Measurements from ENCODE around the gene EMILIN3.

The EMILIN3 gene

DNA sequence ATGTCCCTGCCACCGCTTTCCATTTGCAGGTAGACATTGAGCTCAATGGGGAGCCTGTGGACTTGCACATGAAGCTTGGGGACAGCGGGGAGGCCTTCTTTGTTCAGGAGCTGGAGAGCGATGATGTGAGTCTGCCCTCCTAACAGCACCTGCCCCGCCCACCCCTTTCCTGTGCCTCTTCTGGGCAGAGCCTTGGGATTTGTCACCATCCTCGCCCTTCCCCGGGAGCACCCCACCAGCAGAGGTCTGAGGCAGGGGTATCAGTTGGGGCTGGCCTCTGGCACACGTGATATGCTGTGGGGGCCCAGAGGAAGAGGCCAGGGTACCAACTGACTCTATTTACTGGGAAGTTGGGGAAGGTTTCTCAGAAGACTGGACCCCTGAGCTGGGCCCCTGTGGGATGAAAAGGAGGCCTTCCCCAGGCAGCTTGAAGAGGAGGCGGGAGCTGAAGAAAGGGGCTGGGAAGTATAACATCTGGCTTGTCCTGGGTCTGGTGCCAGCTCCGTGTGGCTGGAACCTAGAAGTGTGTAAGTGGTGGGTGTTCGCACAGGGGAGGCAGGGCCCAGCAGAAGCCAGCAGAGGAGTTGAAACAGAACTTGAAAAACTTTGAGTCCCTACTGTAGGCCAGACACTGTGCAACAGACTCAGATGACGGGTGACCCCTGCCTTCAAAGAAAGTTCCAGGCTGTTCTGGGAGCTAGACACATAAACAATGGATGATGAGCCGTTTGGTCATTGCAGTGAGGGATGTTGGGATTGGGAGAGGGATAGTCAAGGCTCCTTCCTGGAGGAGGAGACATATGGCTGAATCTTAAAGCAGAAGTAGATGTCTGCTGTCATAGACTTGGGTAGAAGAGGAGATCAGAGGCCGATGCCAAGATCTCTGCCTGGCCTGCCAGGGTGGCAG lies 18.8 kb downstream of the EMILIN3 start:
- no peak for DNase-seq (ENCODE audit: low read depth in 2 of 2)

DNA sequence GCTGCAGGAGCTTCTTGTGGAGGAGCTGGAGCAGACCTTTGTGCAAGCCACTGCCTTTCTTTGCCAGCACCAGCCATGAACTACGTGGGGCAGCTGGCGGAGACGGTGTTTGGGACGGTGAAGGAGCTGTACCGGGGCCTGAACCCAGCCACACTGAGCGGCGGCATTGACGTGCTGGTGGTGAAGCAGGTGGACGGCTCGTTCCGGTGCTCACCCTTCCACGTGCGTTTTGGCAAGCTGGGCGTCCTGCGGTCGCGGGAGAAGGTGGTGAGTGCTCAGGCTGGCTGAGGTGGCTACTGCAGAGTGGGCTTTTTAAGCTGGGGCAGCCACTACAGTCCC lies 20.9 kb downstream of the EMILIN3 start:
- DNase-seq (ENCODE audit: low read depth in 2 of 2), result no peak

DNA sequence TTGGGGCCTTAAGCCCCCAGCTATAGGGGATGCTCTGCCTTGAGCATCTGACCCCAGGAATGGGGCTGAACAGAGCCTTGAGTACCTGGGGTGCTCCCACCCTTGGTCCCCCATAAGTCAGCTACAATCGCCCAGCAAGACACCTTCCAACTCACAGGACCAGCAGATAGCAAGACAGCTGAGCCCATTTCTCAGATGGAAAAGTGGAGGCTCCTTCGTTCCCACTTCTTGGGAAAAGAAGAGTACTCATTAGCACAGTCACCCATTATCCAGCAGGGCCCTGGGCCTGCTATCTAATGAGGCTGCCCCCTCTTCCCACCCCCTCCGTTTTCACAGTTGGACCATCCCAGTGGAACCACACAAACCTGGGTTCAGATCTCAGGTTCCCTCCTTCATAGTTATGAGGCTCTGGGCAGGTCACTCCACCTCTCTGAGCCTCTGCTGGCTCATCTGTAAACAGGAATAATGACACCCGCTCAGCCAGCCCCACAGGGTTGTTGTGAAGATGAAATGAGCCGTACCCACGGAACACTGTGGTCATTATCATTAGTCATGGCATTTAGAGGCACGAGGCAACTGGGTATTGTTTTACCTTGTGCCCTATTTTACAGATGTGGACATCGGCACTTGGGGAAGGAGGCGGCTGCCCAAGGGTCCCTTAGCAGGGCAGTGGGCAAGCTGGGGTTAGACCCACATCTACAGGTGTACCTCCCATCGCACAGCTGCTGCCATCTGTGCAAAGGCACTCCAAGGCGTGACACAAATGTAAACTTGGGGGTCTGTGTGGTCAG lies 21.5 kb downstream of the EMILIN3 start:
- DNase-seq (ENCODE audit: low read depth in 2 of 2), result no peak

DNA sequence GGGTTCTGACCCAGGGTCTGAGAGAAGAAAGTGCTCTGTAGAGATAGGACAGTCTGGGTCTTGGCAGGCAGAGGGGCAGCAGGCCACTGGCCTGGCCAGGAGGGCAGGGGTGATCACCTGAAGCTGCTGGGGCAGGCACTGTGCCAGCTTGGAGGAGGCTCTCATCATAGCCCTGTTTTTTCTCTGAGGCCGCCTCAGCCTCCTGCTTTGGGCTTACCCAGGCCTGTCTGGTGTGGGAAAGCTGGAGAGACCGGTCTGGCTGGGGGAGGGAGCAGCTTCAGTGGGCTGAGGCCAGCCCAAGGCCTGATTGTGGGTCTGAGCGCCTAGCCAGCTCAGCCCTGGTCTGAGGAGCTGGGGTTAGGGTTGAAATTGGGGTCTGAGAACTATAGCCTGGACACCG lies 22.1 kb downstream of the EMILIN3 start:
- DNase-seq (ENCODE audit: low read depth in 2 of 2), result no peak

DNA sequence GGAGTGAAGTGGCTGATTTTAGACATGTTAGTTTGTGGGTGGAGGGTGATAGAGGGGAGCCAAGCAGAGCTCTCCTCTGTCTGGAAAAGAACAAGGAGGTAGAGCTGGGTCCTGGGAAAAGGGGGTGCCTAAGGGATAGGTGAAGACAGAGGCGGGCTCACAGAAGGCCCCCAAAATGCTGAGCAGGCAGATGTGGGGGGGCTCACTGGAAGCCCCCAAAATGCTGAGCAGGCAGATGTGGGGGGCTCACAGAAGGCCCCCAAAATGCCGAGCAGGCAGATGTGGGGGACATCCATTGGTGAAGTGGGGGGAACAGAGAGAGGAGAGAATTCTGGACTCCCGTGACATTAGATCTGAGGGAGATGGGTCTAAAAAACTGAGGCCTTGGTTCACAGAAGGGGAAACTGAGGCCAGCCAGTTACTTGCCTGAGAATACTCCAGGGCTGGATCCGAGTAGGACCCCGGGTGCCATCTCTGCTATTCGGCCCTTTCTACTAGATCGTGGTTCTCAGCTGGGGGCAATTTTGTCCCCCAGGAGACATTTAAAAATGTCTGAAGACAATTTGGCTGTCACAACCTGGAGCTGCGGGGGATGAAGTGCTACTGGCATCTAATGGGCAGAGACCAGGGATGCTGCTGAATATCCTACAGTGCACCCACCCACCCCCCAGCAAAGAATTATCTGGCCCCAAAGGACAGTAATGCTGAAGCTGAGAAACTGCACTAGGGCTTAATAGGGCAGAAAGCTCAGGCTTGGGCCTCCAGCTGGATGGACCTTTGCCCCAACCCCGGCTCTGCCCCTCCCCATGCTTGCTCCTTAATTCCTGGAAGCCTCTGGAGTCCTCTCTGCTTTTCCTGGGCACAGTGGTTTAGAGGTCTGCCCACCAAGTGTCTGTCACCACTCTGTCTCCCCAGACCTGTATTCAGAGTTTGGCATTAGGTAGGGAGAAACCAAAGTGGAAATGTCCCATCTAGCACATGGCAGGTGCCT lies 23.8 kb downstream of the EMILIN3 start:
- DNase-seq (ENCODE audit: low read depth in 2 of 2), result no peak

DNA sequence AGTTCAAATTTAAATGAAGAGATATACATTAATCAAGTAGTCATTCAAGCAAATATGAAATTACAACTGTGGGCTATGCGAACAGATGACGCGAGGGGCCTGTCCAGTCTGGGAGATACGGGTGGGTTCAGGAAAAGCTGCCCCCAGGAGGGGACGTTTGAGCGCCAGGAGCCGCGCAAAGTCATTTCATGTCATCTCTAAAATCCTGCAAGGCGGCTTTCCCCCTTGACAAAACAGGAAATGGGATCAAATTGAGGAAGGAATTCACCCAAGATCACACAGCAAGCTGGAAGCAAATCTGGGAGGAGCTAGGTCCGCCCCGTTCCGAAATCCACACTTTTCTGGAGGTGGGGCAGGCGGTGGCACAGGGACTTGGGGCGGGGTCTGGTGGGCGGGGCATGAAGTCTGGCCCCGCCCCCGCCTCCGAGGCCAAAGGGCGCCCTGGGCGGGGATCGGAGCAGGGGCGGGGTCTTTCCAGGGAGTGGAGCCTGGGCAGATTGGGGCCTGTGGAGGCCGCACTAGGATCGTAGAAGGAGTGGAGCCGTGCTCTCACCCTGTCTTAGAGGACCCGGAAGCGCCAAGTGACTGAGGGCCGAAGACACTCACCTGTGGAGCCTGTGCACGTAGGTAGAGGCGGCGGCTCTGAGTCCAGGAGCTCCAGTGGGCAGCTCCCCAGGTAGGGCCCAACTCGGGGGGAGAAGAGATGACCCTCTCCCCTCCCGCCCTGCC lies 26.1 kb downstream of the EMILIN3 start, which contains the start of gene LPIN3:
Gene LPIN3 (plus strand): TSS at position 495 of the 729 bp plus-strand sequence. CDS start 4,983 bp downstream, outside the sequence.
- DNase-seq (ENCODE audit: low read depth in 2 of 2), result peak; percentile 29 to 49

DNA sequence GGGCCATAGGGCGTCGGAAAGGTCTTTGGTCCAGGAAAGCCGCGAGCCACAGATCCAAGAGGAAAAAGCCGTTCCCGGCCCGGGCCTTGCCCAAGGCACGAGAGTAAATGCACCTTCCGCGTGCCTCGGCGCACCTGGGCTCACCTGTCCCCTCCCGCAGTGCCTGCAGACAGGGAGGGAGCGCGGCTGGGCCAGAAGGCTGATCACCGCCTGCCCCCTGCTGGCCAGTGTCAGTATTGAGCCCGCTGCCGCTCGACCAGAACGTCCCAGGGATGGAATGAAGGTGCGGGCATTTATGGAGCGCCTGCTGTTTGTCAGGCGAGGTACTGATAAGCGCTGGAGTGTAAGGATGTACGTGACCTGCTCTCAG lies 26.7 kb downstream of the EMILIN3 start:
- DNase-seq (ENCODE audit: low read depth in 2 of 2), result peak; percentile 69 to 70

DNA sequence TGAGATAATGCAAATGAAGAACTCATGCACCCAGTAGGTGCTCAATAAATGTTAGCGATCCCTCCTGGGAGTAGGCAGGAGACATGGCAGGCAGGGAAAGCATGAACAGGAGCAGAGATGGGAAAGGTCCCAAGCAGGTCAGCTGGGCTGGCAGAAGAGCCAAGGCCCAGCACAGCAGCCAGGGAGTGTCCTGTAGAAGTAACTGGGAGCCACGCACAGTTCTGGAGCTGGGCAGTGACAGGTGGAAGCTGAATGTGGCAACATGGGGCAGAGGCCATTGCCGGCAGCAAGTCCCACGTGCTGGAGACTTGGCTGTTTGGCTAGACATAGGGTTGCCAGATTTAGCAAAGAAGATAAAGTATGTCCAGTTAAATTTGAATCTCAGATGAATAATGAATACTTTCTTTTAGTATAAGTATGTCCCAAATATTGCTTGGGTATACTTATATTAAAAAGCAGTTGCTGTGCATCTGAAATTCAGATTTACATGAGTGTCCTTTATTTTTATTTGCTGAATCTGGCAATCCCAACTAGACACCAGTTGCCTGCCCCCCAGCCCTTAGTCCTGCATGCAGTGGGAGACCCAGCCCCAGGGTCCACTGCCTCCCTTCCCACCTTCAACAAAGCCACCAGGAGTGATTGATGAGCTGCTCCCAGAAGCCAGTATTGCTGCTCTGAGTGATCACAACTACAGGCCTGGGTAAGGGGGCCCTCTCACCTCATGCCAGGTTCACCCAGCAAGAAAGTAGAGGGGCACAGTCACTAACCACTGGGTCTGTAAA lies 29.7 kb downstream of the EMILIN3 start:
- no peak for DNase-seq (ENCODE audit: low read depth in 2 of 2)

DNA sequence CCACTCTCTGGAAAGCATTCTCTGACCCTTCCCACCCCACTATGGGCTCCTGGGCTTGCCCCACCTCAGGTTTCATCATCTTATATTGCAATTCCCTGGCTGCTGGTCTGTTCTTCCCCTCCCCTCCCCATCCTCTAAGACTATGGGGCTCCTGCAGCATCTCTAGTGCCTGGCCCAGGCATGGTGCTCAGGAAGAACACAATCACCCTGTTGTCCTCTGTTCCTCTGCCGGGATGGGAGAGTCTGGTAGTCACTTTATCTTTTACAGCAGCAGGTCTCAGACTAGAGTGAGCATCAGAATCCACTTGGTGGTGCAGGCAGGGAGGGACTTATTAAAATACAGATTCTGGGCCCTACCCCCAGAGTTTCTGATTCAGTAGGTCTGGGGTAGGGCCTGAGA lies 31.0 kb downstream of the EMILIN3 start:
- DNase-seq (ENCODE audit: low read depth in 2 of 2), result no peak

DNA sequence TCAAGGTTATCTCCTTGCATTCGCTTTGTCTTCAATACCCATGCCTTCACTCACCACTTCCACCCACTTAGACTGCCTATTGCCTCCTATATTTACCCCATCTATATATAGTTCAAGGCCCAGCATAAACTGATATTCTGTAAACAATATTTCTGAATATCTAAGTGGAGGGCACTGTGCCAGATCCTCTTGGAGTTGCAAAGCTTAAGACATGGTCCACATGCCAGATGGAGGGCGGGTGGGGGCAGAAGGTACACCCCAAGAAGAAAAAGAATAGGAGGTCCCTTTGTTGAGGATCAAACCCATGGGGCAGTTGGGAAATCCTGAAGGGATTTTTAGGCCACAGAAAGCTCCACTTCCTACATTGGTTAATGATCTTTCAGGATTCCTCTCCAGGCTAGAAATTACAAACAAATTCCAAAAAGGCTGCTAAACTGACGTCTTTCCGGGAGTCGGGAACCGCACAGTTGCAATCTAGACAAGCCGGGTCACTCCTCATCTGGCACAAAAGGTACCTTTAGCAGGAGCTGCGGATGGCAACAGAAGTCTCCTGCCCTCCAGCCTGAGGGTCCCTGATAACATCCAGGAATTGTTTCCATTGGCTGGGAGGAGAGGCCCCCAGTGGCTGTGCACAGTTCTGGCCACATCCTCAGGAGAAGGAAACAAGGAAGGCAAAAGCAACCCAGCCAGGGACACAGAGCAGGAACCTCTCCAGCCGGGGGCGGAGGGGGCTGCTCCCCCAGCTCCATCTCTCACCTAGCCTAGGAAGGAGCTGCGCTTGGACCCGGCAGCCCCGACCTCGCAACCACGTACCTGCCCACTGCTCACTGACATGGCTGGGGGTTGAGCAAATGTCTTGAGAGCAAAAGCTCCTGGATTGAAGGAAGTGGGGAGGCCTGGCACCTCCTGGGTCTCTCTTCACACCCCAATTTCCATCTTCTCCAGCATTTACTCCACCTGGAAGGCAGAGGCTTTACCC lies 31.9 kb downstream of the EMILIN3 start:
- no peak for DNase-seq (ENCODE audit: low read depth in 2 of 2)

DNA sequence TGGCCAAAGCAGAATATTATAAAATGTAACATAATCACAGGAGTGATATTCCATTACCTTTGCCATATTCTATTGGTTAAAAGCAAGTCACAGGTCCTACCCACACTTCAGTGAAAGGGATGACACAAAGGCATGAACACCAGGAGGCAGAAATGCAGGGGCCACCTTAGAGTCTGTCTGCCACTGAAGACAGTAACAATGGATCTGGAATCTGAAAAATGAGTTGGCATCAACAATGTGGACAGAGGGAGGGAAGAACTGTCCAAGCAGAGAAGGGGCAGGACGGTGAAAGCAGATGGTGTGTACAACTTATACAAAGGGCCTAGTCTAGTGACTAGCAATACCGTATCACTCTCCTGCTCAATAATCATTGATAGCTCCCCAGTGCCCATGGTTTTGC lies 32.6 kb downstream of the EMILIN3 start:
- DNase-seq (ENCODE audit: low read depth in 2 of 2), result no peak

DNA sequence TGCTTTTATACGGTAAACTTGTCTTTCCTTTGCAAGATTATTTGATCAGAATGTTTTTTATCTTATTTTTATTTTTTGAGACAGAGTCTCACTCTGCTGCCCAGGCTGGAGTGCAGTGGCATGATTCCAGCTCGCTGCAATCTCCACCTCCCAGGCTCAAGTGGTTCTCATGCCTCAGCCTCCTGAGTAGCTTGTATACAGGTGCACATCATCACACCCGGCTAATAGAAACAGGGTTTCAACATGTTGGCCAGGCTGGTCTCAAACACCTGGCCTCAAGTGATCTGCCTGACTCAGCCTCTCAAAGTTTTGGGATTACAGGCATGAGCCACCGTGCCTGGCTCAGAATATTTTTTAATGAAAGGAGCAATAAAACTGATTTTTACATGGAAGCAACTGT lies 34.9 kb downstream of the EMILIN3 start:
- no peak for DNase-seq (ENCODE audit: low read depth in 2 of 2)

DNA sequence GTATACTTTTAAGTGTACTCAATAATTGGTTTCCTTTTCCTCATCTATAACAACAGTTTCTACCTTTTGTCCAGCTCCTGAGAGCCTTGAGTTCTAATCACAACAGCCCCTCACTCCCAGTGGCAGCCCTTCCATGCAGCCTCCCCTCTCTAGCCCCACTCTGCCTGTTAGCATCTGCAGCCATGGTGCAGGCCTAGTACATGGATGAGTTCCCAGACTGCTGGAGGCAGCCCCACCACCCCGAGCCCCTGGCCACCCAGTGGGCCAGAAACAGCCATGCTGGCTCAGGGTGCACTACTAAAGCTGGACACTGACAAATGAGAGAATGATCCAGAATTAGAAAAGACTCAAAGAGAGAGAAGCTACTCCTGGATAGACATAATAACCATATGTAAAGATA lies 35.7 kb downstream of the EMILIN3 start:
- DNase-seq (ENCODE audit: low read depth in 2 of 2), result no peak

DNA sequence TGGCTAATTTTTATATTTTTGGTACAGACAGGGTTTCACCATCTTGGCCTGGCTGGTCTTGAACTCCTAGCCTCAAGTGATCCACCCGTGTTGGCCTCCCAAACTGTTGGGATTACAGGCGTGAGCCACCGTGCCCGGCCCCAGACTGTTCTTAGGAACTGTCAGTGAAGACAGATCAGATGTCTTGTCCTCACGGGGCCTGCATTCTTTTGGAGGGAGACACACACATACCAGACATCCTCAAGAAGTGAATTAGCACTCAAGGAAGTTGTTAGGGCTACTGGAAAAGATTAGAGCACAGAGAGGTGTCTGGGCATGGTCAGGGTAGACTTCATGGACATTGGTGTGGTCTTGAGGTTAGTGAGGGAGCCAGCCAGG lies 36.3 kb downstream of the EMILIN3 start:
- no peak for DNase-seq (ENCODE audit: low read depth in 2 of 2)

DNA sequence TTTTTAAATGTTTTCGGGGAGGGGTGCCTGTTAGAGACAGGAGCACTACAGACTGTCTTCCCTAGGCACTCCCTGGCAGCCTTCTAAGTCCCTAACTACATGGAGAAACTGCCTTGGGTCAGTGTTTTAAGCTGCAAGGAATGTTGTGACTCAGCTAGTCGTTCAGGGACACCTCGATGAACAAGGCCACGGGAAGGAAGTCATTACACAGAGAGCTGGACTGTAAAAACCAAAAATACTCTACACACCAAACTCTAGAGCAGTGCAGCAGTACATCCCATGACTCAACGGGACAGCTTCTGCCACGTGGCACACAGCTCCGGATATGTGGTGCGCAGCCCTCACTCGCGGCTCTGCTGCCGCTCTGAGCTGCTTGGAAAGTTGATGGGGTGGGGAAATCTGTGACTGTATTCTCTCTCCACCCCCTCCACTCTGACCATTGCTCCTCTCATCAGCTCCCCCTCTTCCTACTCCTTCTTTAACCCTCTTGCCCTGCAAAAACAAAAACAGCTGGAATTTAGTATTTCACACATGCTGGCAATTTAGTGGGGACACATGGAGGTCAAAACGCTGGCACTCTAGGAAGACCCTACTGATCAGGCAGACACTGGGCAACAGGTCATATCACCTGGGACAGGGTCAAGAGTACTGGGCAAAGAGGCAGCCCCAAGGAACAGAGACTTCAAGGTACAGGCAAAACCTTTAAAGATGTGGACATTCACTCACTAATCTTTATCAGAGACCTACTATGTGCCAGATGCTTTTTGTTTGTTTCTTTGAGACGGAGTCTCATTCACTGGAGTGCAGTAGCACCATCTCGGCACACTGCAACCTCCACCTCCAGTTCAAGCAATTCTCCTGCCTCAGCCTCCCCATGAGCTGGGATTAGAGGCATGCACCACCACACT lies 36.9 kb downstream of the EMILIN3 start:
- peak; percentile 55 to 60 for DNase-seq (ENCODE audit: low read depth in 2 of 2)

DNA sequence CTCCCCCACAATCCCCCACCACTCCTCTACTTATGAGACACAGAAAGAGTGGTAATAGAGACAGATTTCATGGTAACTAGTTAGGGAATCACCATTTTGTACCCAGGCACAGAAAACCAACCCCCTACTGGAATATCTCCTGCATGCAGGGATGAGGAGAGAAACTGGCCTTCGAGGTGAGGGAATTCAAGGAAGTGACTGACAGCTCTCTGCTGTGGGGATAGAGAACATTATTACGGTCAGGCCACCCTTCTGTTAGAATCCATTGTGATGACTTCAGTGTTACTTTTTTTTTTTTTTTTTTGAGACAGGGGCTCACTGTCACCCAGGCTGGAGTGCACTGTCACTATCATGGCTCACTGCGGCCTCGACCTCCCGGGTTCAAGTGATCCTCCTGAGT lies 39.4 kb downstream of the EMILIN3 start:
- no peak for DNase-seq (ENCODE audit: low read depth in 2 of 2)

DNA sequence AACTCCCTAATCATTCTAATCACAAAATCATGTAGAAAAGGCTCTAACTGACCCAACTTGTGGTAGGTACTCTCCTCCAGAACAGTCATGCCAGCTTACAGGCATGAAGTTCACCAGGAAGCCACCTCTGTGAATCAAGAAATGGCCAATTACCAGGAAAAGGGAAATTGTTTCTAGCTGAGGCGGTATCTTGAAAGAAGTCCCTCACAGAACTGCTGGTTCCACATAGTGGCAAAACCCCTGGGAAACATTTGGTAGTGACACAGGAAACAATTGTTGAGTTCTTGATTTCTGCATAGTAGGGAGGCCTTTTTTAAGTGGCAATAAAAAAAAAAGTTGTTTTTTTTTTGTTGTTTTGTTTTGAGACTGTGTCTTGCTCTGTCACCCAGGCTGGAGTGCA lies 45.6 kb downstream of the EMILIN3 start:
- DNase-seq (ENCODE audit: low read depth in 2 of 2), result no peak

DNA sequence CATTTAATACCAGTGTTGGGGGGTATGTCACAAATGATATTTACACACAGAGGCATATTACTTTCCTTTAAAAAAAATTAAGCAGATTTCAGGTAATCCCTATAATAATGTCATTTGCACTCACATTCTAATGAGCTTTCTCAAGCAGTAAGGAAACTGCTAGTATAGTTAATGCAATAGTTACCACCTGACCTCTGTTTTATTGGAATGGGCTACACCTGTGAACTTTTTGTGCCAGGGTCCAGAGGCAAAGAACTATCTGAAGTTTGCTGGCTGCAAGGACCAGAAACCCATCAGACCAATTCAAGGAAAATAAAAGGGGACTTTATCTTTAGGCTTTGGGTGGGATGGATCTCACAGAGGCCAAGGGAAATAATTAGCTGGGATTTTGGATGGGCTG lies 46.2 kb downstream of the EMILIN3 start:
- DNase-seq (ENCODE audit: low read depth in 2 of 2), result no peak
